MCF 10A (cell line): ENCODE results near the gene TENT4A. TPM values are rescaled to one million over a fixed set of nuclear protein-coding genes. Genes with fewer than 3 reads are reported as not detected.
A peak's percentile ranks its signal among the peaks of the same experiment; 100 is the strongest.

Experiments
- BruUV-seq: library from RNA; stranded (reverse); fragments of 400-500 nt; replicated peaks from 2 replicates; lab custom pipeline; 2021; lab: Mats Ljungman, UMichigan
- CTCF ChIA-PET: fragments of 300-600 bp; sonication (Branson Sonifier 250); formaldehyde crosslinking; extraction: SDS; loops from one replicate; lab custom pipeline; 2021; ENCODE audit warnings: antibody characterized with exemption, inconsistent platforms; lab: Yijun Ruan, JAX
- POLR2A ChIA-PET: fragments of 300-600, 350-650 bp; sonication (Branson Sonifier 250); formaldehyde crosslinking; extraction: SDS; loops from one replicate; lab custom pipeline; 2020; ENCODE audit warnings: antibody characterized with exemption, inconsistent platforms; lab: Yijun Ruan, JAX
- DNase-seq: peaks from one replicate; pipeline ENCODE4 v3.0.0-alpha.2; 2018; ENCODE audit not compliant: unreplicated experiment
- H3K27ac Mint-ChIP-seq: one replicate; pipeline ENCODE4 v1.8.0; 2022; ENCODE audit warnings: mild to moderate bottlenecking, low read depth, mixed read lengths; ENCODE audit not compliant: unreplicated experiment
- H3K27me3 Mint-ChIP-seq: one replicate; pipeline ENCODE4 v1.8.0; 2022; ENCODE audit warnings: mixed read lengths; ENCODE audit not compliant: insufficient read depth, unreplicated experiment
- H3K36me3 Mint-ChIP-seq: one replicate; pipeline ENCODE4 v1.8.0; 2022; ENCODE audit warnings: mild to moderate bottlenecking, moderate library complexity, mixed read lengths; ENCODE audit not compliant: insufficient read depth, unreplicated experiment
- H3K4me1 Mint-ChIP-seq: one replicate; pipeline ENCODE4 v1.8.0; 2022; ENCODE audit warnings: mixed read lengths; ENCODE audit not compliant: insufficient read depth, unreplicated experiment
- H3K4me3 Mint-ChIP-seq: one replicate; pipeline ENCODE4 v1.8.0; 2022; ENCODE audit warnings: mild to moderate bottlenecking, moderate library complexity, mixed read lengths; ENCODE audit not compliant: unreplicated experiment
- H3K9me3 Mint-ChIP-seq: one replicate; pipeline ENCODE4 v1.8.0; 2022; ENCODE audit warnings: mixed read lengths; ENCODE audit not compliant: unreplicated experiment
- CTCF ChIP-seq: fragments of 200-600 bp; IDR thresholded peaks from one replicate; pipeline ENCODE4 v1.8.0; 2022; ENCODE audit warnings: antibody characterized with exemption, mild to moderate bottlenecking; ENCODE audit not compliant: unreplicated experiment
- intact Hi-C: fragments of 100-400 bp; cut with micrococcal nuclease; formaldehyde crosslinking; loops from 2 replicates; pipeline ENCODE4 v1.14.1; 2022
- total RNA-seq: library from RNA; stranded (reverse); gene quantifications from 2 replicates; pipeline ENCODE4 v1.2.3, GENCODE V29; 2022

The TENT4A gene
- total RNA-seq, 1 experiment from 2014 or later = 27.6 TPM

GRCh38 chr5:6715271-6715670 lies 2.0 kb downstream of the TENT4A start:
- ChIA-PET CTCF (interaction anchor here (0.6 kb wide), 1 partner anchor 129 kb away, joined by 3 read pairs; no protein-coding TSS in a partner anchor), POLR2A (interaction anchor here (0.6 kb wide), 1 partner anchor 77 kb away, joined by 3 read pairs; no protein-coding TSS in a partner anchor)
- peak overlapping the region; percentile 78 for H3K4me3 Mint-ChIP-seq
- peaks cover 6% of the 10 kb centered on the region for H3K36me3 Mint-ChIP-seq
- H3K27ac Mint-ChIP-seq = peak overlapping the region; percentile 64
- no peak for DNase-seq
- no TSS peak for BruUV-seq
- H3K4me1 Mint-ChIP-seq = peaks cover 44% of the 10 kb centered on the region
- no peaks in the 10 kb centered on the region for H3K9me3 Mint-ChIP-seq
- no peaks in the 10 kb centered on the region for H3K27me3 Mint-ChIP-seq
- intact Hi-C loops = no loop called here
- no peak for TF ChIP-seq CTCF

GRCh38 chr5:6715758-6716628 lies 2.8 kb downstream of the TENT4A start:
- intact Hi-C loops = no loop called here
- Mint-ChIP-seq H3K27ac (peak overlapping the region; percentile 64), H3K27me3 (no peaks in the 10 kb centered on the region), H3K4me1 (peaks cover 45% of the 10 kb centered on the region), H3K9me3 (no peaks in the 10 kb centered on the region), H3K36me3 (peaks cover 6% of the 10 kb centered on the region), H3K4me3 (peak overlapping the region; percentile 78)
- peak; percentile 39 for DNase-seq
- ChIA-PET CTCF (interaction anchor here (0.6 to 1.8 kb wide), 5 partner anchors 11 to 1295 kb away, joined by 3 to 6 read pairs (median 4); no protein-coding TSS in a partner anchor), POLR2A (interaction anchor here (0.6 to 1.7 kb wide), 4 partner anchors 16 to 83 kb away, joined by 3 to 9 read pairs (median 4); partner anchors contain the start of genes NSUN2 and SRD5A1)
- BruUV-seq = TSS peak; percentile 49
- no peak for TF ChIP-seq CTCF

- peak overlapping the region; percentile 78 for H3K4me3 Mint-ChIP-seq
- DNase-seq = no peak
- H3K27me3 Mint-ChIP-seq = no peaks in the 10 kb centered on the region
- peaks cover 10% of the 10 kb centered on the region for H3K36me3 Mint-ChIP-seq
- BruUV-seq = no TSS peak
- intact Hi-C loops = no loop called here
- CTCF ChIA-PET = interaction anchor here (0.6 to 1.8 kb wide), 7 partner anchors 11 to 1295 kb away, joined by 3 to 6 read pairs (median 4); no protein-coding TSS in a partner anchor
- H3K9me3 Mint-ChIP-seq = no peaks in the 10 kb centered on the region
- peak overlapping the region; percentile 64 for H3K27ac Mint-ChIP-seq
- POLR2A ChIA-PET = interaction anchor here (1.2 to 1.7 kb wide), 4 partner anchors 14 to 84 kb away, joined by 3 to 9 read pairs (median 4); partner anchors contain the start of genes NSUN2 and SRD5A1
- peaks cover 52% of the 10 kb centered on the region for H3K4me1 Mint-ChIP-seq
- TF ChIP-seq CTCF = no peak
Observed at GRCh38 chr5:6716629-6717149, 3.5 kb downstream of the TENT4A start.

GRCh38 chr5:6717247-6717646 lies 4.0 kb downstream of the TENT4A start:
- DNase-seq = no peak
- no peak for TF ChIP-seq CTCF
- Mint-ChIP-seq H3K4me1 (peaks cover 55% of the 10 kb centered on the region), H3K27me3 (no peaks in the 10 kb centered on the region), H3K9me3 (no peaks in the 10 kb centered on the region), H3K36me3 (peaks cover 11% of the 10 kb centered on the region), H3K27ac (no peak overlapping the region), H3K4me3 (peak overlapping the region; percentile 78)
- no TSS peak for BruUV-seq
- intact Hi-C loops = no loop called here
- ChIA-PET POLR2A (interaction anchor here (1.2 to 1.7 kb wide), 4 partner anchors 13 to 84 kb away, joined by 3 to 9 read pairs (median 4); partner anchors contain the start of genes NSUN2 and SRD5A1), CTCF (interaction anchor here (0.6 to 1.8 kb wide), 7 partner anchors 10 to 1097 kb away, joined by 3 to 7 read pairs (median 5); partner anchors contain the start of genes NSUN2 and SRD5A1)
